Stimulated activated naive CD8-positive, alpha-beta T cell treated with anti-CD3 and anti-CD28 coated beads, Interleukin-15, amount 100 ng/mL, for 72 hours (primary cell): ENCODE results near the gene HECW1.

Source experiments
- ATAC-seq: fragments of 150-1000 bp; cut with Tn5 transposase; 2 replicates; pipeline ENCODE4 v1.10.0; 2021; ENCODE audit warnings: mild to moderate bottlenecking, moderate library complexity
- DNase-seq, 2 donors: peaks; one replicate each; pipeline ENCODE4 v3.0.0; 2021 to 2022
- H3K27ac Mint-ChIP-seq, 2 donors: one replicate each; pipeline ENCODE4 v1.8.0; 2022; ENCODE audit warnings: mild to moderate bottlenecking in 2 of 2, mixed read lengths in 2 of 2, moderate library complexity in 2 of 2
- H3K27me3 Mint-ChIP-seq: one replicate; pipeline ENCODE4 v1.8.0; 2022; ENCODE audit warnings: mixed read lengths
- H3K4me1 Mint-ChIP-seq: one replicate; pipeline ENCODE4 v1.8.0; 2022; ENCODE audit warnings: mild to moderate bottlenecking, mixed read lengths
- H3K4me3 Mint-ChIP-seq, 2 donors: one replicate each; pipeline ENCODE4 v1.8.0; 2022; ENCODE audit warnings: mild to moderate bottlenecking in 2 of 2, mixed read lengths in 2 of 2, moderate library complexity in 1 of 2
- H3K9me3 Mint-ChIP-seq, 2 donors: one replicate each; pipeline ENCODE4 v1.8.0; 2022; ENCODE audit warnings: mixed read lengths in 2 of 2

Gene HECW1

DNA sequence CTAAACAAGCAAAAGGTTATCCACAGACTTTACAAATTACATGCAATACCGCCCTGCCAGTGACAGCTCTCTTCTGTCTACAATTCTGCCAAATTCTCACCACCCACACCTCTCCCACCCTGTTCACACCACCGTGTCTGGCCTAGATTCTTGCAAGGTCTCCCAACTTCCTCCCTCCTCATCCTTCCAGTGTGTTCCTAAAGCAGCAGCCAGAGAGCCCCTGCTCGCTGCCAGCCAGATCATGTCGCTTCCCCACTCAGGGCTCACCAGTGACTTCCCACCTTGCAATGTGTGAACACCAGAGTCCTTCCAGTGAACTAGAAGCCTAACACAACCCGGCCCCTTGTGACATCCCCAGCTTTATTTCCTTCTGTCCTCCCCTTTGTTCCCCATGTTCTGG is 121.6 kb downstream of the HECW1 start:
- Mint-ChIP-seq H3K27me3 (peaks cover 28% of the 10 kb centered on the region), H3K4me3 (no peak overlapping the region), H3K4me1 (no peaks in the 10 kb centered on the region), H3K27ac (peak overlapping the region; percentile 15 to 32), H3K9me3 (no peaks in the 10 kb centered on the region)
- ATAC-seq: no peak
- DNase-seq: no peak

- DNase-seq: no peak
- H3K27ac Mint-ChIP-seq: peak overlapping the region in 1 of 2 donors; percentile 60
- no peak for ATAC-seq
- no peaks in the 10 kb centered on the region for H3K9me3 Mint-ChIP-seq
- no peak overlapping the region for H3K4me3 Mint-ChIP-seq
- H3K4me1 Mint-ChIP-seq: no peaks in the 10 kb centered on the region
- H3K27me3 Mint-ChIP-seq: peaks cover 26% of the 10 kb centered on the region
Measured at GRCh38 chr7:43234968-43235367, 122.5 kb downstream of the HECW1 start.

- no peaks in the 10 kb centered on the region for H3K9me3 Mint-ChIP-seq
- H3K27me3 Mint-ChIP-seq: peaks cover 5% of the 10 kb centered on the region
- no peak for ATAC-seq
- H3K4me1 Mint-ChIP-seq: no peaks in the 10 kb centered on the region
- H3K4me3 Mint-ChIP-seq: no peak overlapping the region
- no peak for DNase-seq
- no peak overlapping the region for H3K27ac Mint-ChIP-seq
Measured at GRCh38 chr7:43240565-43240964, 128.1 kb downstream of the HECW1 start.

- no peak for DNase-seq
- H3K9me3 Mint-ChIP-seq: no peaks in the 10 kb centered on the region
- H3K27me3 Mint-ChIP-seq: peaks cover 21% of the 10 kb centered on the region
- no peak overlapping the region for H3K4me3 Mint-ChIP-seq
- no peak overlapping the region for H3K27ac Mint-ChIP-seq
- no peak for ATAC-seq
- H3K4me1 Mint-ChIP-seq: no peaks in the 10 kb centered on the region
Measured at GRCh38 chr7:43242628-43243255, 130.3 kb downstream of the HECW1 start.

DNA sequence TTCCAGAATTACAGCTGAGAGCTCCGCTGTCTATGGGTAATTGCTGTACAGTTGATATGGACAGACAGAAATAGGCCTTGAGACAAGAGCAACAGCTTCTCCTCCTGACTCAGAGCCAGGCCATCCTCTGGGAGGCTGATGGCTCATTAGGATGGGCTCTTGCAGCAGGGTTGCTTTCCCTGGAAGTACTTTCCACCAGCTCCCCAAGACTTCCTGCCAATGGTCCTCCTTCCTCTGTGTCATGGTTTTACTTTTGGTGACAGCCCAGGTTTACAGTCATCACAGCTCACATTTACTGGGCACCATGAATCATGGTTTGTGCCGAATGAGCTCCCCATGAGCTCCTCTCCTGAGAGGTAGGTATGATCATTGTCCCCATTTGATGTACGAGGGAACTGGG is 131.8 kb downstream of the HECW1 start:
- H3K4me1 Mint-ChIP-seq: no peaks in the 10 kb centered on the region
- no peak overlapping the region for H3K4me3 Mint-ChIP-seq
- no peaks in the 10 kb centered on the region for H3K9me3 Mint-ChIP-seq
- H3K27ac Mint-ChIP-seq: no peak overlapping the region
- peaks cover 27% of the 10 kb centered on the region for H3K27me3 Mint-ChIP-seq
- DNase-seq (no peak), ATAC-seq (no peak)

DNA sequence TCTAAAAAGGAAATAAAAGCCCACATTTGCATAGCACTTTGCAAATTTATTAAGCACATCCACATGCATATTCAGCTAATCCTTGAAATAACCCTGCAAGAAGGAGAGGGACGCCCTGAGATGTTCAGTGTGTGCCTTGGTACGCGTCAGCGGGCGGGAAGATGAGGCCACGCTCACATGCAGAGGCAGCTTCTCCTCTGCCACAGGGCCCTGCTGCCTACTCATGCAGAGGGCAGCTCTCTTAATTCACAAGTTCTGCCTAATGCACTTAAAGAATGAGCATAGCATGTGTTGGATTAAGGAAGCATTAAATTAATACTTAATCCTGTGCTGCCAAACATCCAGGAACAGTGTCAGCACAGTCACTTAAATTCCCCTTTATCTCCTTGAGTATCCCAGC is 132.3 kb downstream of the HECW1 start:
- H3K27me3 Mint-ChIP-seq: peaks cover 27% of the 10 kb centered on the region
- no peak overlapping the region for H3K27ac Mint-ChIP-seq
- H3K4me3 Mint-ChIP-seq: no peak overlapping the region
- no peak for DNase-seq
- no peaks in the 10 kb centered on the region for H3K9me3 Mint-ChIP-seq
- no peak for ATAC-seq
- no peaks in the 10 kb centered on the region for H3K4me1 Mint-ChIP-seq

DNA sequence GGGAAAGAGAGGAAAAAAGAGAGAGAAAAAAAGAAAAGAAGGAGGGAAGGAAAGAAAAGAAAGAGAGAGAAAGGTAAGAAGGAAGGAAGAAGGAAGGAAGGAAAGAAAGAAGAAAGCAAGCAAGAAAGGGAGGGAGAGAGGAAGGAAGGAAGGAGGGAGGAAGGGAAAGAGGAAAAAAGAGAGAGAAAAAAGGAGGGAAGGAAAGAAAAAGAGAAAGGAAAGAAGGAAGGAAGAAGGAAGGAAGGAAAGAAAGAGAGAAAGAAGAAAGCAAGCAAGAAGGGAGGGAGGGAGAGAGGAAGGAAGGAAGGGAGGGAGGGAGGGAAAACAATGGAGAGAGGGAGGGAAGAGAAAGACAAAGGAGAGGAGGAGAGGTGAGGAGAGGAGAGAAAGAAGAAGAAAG is 135.3 kb downstream of the HECW1 start:
- no peak overlapping the region for H3K27ac Mint-ChIP-seq
- no peak for ATAC-seq
- no peak overlapping the region for H3K4me3 Mint-ChIP-seq
- no peak for DNase-seq
- no peaks in the 10 kb centered on the region for H3K9me3 Mint-ChIP-seq
- peaks cover 37% of the 10 kb centered on the region for H3K27me3 Mint-ChIP-seq
- H3K4me1 Mint-ChIP-seq: no peaks in the 10 kb centered on the region

GRCh38 chr7:43248553-43248952 is 136.1 kb downstream of the HECW1 start:
- Mint-ChIP-seq H3K27me3 (peaks cover 37% of the 10 kb centered on the region), H3K4me1 (no peaks in the 10 kb centered on the region), H3K4me3 (no peak overlapping the region), H3K27ac (no peak overlapping the region), H3K9me3 (no peaks in the 10 kb centered on the region)
- ATAC-seq: no peak
- no peak for DNase-seq

DNA sequence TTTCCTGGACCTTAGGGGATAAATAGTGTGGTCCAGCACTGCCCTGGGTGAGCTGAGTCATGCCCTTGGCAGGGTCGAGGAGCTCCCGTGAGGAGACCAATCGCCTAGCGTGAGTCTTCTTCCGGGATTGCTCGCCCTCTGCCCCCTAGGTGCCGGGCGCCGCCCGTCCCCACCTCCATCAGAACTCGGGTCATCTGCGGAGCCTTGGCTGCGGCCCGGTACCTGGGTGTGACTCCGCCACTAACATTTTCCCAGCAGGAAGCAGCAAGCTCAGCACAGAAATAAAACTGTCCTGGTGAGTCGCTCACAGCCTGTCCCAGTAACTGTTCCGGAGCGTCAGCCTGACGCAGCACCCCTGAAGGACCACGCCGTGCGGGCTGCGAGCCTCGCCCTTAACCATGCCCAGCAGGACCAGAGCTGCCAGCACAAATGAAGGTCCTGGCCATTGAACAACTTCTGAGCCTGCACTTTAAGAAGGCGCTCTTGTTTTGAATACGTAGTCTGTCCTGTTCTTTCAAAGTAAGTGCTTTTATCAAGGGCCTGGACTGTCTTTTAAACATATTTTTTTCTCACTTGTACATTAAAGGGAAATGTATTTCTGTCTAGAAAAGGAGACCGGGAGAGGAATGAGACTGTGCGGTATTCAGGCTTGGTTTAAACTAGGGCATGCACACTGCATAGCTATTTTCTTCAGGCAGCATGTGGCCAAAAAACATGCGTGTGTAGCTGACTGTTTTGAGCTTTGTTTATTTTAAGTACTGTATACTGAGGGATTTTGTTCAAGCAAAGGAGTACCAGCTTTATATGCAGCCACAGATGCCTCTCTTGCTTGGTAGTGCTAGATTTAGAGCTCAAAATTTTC is 136.7 kb downstream of the HECW1 start:
- no peak overlapping the region for H3K27ac Mint-ChIP-seq
- no peaks in the 10 kb centered on the region for H3K4me1 Mint-ChIP-seq
- H3K27me3 Mint-ChIP-seq: peaks cover 37% of the 10 kb centered on the region
- H3K4me3 Mint-ChIP-seq: no peak overlapping the region
- ATAC-seq (no peak), DNase-seq (no peak)
- no peaks in the 10 kb centered on the region for H3K9me3 Mint-ChIP-seq

DNA sequence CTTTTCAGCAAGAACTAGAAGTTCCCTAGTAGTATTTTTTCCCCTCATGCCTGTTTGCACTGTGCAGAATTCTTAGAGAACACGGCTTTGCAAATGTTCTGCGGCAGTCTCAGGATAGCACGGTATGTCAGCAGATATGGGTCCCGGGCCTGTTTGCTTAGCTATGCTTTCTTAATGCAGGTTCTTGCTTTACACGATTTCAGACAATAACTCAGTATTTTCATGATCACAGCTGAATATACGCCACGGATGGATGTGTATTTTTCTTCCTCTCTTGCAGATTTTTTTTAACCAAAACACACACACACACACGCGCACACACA is 137.3 kb downstream of the HECW1 start:
- Mint-ChIP-seq H3K27me3 (peaks cover 43% of the 10 kb centered on the region), H3K9me3 (no peaks in the 10 kb centered on the region), H3K4me1 (no peaks in the 10 kb centered on the region), H3K4me3 (no peak overlapping the region), H3K27ac (no peak overlapping the region)
- DNase-seq (no peak), ATAC-seq (no peak)

- ATAC-seq: peak; percentile 77
- Mint-ChIP-seq H3K9me3 (no peaks in the 10 kb centered on the region), H3K4me3 (no peak overlapping the region), H3K27ac (no peak overlapping the region), H3K4me1 (no peaks in the 10 kb centered on the region), H3K27me3 (peaks cover 15% of the 10 kb centered on the region)
- DNase-seq: peak; percentile 63 to 64
Measured at GRCh38 chr7:43260980-43261878, 148.8 kb downstream of the HECW1 start.

DNA sequence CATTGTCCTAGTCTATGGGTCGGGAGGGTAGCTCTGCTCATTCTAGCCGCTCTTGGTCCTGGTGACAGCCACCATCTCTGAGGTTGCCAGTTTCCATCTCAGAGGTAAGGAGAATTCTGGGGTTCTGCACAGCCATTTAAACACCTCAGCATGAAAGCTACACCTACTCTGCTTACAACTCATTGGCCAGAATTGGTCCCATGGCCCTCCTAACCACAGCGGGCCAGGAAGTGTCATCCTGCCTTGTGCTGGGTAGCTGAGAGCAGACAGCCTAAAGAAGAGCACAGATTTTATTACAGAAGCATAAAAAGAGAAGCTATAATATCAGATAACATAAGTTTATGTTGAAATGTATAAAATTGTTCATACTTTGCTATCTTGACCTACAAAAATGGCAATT is 152.7 kb downstream of the HECW1 start:
- H3K27ac Mint-ChIP-seq: no peak overlapping the region
- H3K4me1 Mint-ChIP-seq: no peaks in the 10 kb centered on the region
- DNase-seq (no peak), ATAC-seq (no peak)
- H3K9me3 Mint-ChIP-seq: no peaks in the 10 kb centered on the region
- peaks cover 25% of the 10 kb centered on the region for H3K27me3 Mint-ChIP-seq
- H3K4me3 Mint-ChIP-seq: no peak overlapping the region

- no peaks in the 10 kb centered on the region for H3K9me3 Mint-ChIP-seq
- ATAC-seq: no peak
- H3K4me1 Mint-ChIP-seq: no peaks in the 10 kb centered on the region
- no peak overlapping the region for H3K4me3 Mint-ChIP-seq
- H3K27me3 Mint-ChIP-seq: peaks cover 27% of the 10 kb centered on the region
- no peak overlapping the region for H3K27ac Mint-ChIP-seq
- DNase-seq: no peak
Measured at GRCh38 chr7:43273939-43274719, 161.7 kb downstream of the HECW1 start.

DNA sequence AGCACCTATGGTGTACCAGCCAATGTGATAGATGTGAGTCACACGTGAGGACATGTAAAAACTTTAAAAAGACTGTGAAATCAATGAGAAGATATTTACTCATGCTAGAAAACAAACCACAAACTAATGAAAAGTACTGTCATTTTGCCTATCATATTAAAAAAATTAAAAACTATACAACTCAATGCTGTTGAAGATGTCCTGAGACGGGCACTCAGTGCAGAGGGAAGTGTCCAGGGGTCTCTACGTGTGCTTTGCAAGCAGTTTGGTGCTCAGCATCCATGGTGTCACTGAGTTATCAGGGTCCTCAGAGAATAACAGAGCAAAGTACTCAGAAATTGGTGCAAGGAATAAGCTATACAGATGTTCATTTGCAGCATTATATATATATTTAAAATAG is 162.3 kb downstream of the HECW1 start:
- Mint-ChIP-seq H3K4me1 (no peaks in the 10 kb centered on the region), H3K27me3 (peaks cover 20% of the 10 kb centered on the region), H3K27ac (no peak overlapping the region), H3K9me3 (no peaks in the 10 kb centered on the region), H3K4me3 (no peak overlapping the region)
- DNase-seq (no peak), ATAC-seq (no peak)

- Mint-ChIP-seq H3K4me3 (no peak overlapping the region), H3K27me3 (peaks cover 12% of the 10 kb centered on the region)
Measured at GRCh38 chr7:43276547-43276946, 164.1 kb downstream of the HECW1 start.

More at GRCh38 chr7:43276547-43276946, 164.1 kb downstream of the HECW1 start:
- DNase-seq: no peak
- H3K9me3 Mint-ChIP-seq: no peaks in the 10 kb centered on the region
- H3K4me1 Mint-ChIP-seq: no peaks in the 10 kb centered on the region
- no peak overlapping the region for H3K27ac Mint-ChIP-seq
- no peak for ATAC-seq
